Measurements from ENCODE around the gene TBRG4.

Gene TBRG4

DNA sequence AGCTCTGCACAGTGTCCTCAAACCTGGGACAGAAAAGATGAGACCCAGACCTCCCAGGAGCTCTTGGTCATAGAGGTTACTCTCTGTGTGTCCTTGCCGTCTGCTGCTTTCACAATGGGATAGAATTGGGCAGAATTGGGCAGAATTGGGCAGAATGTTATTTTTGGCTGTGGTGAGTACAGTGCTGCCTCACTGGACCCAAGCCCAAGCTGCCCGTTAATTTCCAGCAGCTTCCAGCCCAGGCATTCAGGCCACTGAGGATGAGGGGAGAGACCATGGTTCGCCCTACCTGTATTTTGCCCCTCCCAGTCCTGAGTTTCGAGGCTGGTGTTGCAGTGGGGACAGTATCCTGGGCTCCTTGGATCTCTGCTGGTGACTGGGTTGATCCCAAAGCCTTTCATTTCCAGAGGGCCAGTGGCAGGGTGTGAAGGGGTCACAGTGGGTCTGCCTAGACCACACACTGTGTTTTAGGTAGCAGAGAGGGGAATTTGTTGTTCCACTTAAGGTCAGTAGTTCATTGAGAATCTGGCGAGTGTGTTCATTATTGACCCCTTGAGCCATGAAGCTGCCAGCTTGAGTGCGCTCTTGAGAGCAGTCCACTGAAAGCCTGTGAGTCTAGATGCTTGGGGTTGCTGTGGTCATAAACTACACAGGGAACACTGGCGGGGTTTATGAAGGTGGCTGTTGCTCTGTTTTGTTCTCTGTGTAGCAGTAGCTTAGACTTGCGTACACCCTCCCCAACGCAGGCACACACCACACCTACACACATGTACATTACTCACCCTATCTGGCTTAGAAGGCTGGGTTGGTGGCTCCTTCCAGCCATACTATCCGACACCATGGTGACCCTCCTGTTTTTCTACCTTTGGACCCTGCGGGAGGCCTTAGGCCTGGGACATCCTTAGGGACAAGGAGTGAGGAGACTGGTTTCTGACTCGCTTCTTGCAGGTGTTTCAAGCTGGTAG, 46.2 kb downstream of the TBRG4 start:
- TF ChIP-seq CTCF (IDR thresholded peaks at IDR 0.05; ENCODE audit: poor library complexity, severe bottlenecking) = no peak
- DNase-seq (ENCODE audit: low spot score) (no peak), ATAC-seq (ENCODE audit: low read depth) (no peak)
- H3K36me3 ChIP-seq (ENCODE audit: low read depth) = peaks cover 30% of the 10 kb centered on the region
- no peaks in the 10 kb centered on the region for H3K9me3 ChIP-seq (ENCODE audit: severe bottlenecking)
- no peak overlapping the region for H3K27ac ChIP-seq (ENCODE audit: poor library complexity, severe bottlenecking)
- no peak overlapping the region for H3K4me3 ChIP-seq (ENCODE audit: severe bottlenecking)
- H3K4me1 ChIP-seq (ENCODE audit: insufficient read depth, poor library complexity, severe bottlenecking) = no peaks in the 10 kb centered on the region
- no peaks in the 10 kb centered on the region for H3K27me3 ChIP-seq (ENCODE audit: insufficient read depth, poor library complexity, severe bottlenecking)

GRCh38 chr7:45064047-45064725, 47.3 kb downstream of the TBRG4 start:
- Histone ChIP-seq H3K9me3 (ENCODE audit: severe bottlenecking) (no peaks in the 10 kb centered on the region), H3K4me3 (ENCODE audit: severe bottlenecking) (no peak overlapping the region), H3K4me1 (ENCODE audit: insufficient read depth, poor library complexity, severe bottlenecking) (no peaks in the 10 kb centered on the region), H3K27ac (ENCODE audit: poor library complexity, severe bottlenecking) (no peak overlapping the region), H3K27me3 (ENCODE audit: insufficient read depth, poor library complexity, severe bottlenecking) (no peaks in the 10 kb centered on the region), H3K36me3 (ENCODE audit: low read depth) (peaks cover 29% of the 10 kb centered on the region)
- no peak for TF ChIP-seq CTCF (IDR thresholded peaks at IDR 0.05; ENCODE audit: poor library complexity, severe bottlenecking)
- ATAC-seq (ENCODE audit: low read depth) = no peak
- no peak for DNase-seq (ENCODE audit: low spot score)

DNA sequence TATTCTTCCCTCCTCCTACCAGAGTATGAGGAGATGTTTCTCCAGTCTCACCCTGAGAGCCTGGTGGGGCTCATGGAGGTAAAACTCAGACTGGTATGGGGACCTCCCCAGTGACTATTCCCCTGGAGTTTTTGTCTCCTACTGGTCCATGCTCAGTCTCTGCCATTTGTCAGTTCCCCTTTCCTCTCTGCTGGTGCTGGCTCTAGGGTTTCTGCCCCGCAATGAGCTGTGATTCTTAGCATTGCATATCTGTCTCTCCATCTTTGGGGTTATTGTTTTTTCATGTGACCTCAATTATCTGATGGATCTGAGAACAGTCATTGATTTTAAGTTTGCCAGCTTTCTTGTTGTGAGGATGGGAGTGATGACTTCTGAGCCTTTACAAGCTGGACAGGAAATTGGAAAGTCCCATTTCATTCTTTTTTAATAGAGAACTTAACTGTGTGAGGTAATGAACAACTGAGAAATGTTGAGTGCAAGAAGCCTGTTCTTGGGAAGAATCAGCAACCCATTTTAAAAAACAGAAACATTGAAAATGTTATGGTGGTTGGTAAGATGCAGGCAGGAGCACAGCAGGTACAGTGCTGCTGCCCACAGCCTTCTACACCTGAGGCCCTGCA, 49.6 kb downstream of the TBRG4 start:
- no peak overlapping the region for H3K27ac ChIP-seq (ENCODE audit: poor library complexity, severe bottlenecking)
- TF ChIP-seq CTCF (IDR thresholded peaks at IDR 0.05; ENCODE audit: poor library complexity, severe bottlenecking) = no peak
- peaks cover 17% of the 10 kb centered on the region; the same call in 1 of the 2 replicates for H3K36me3 ChIP-seq (ENCODE audit: low read depth)
- no peaks in the 10 kb centered on the region for H3K27me3 ChIP-seq (ENCODE audit: insufficient read depth, poor library complexity, severe bottlenecking)
- no peak for ATAC-seq (ENCODE audit: low read depth)
- H3K9me3 ChIP-seq (ENCODE audit: severe bottlenecking) = no peaks in the 10 kb centered on the region
- no peak for DNase-seq (ENCODE audit: low spot score)
- H3K4me1 ChIP-seq (ENCODE audit: insufficient read depth, poor library complexity, severe bottlenecking) = no peaks in the 10 kb centered on the region
- H3K4me3 ChIP-seq (ENCODE audit: severe bottlenecking) = no peak overlapping the region

- peaks cover 17% of the 10 kb centered on the region; the same call in 1 of the 2 replicates for H3K36me3 ChIP-seq (ENCODE audit: low read depth)
Observed at GRCh38 chr7:45061352-45061751, 50.1 kb downstream of the TBRG4 start.

More at GRCh38 chr7:45061352-45061751, 50.1 kb downstream of the TBRG4 start:
- no peaks in the 10 kb centered on the region for H3K4me1 ChIP-seq (ENCODE audit: insufficient read depth, poor library complexity, severe bottlenecking)
- ATAC-seq (ENCODE audit: low read depth) (no peak), DNase-seq (ENCODE audit: low spot score) (no peak)
- TF ChIP-seq CTCF (IDR thresholded peaks at IDR 0.05; ENCODE audit: poor library complexity, severe bottlenecking) = no peak
- H3K27ac ChIP-seq (ENCODE audit: poor library complexity, severe bottlenecking) = no peak overlapping the region
- H3K9me3 ChIP-seq (ENCODE audit: severe bottlenecking) = no peaks in the 10 kb centered on the region
- no peaks in the 10 kb centered on the region for H3K27me3 ChIP-seq (ENCODE audit: insufficient read depth, poor library complexity, severe bottlenecking)
- no peak overlapping the region for H3K4me3 ChIP-seq (ENCODE audit: severe bottlenecking)

Measured in RWPE2 (cell line).